Measurements from ENCODE around the gene REEP6. TPM values are rescaled to one million over a fixed set of nuclear protein-coding genes. Genes with fewer than 3 reads are reported as not detected.
"Not testable (repeated sequence)": the region's sequence is repeated elsewhere in the genome, so short reads cannot be mapped to it uniquely, and the experiment has no call there.

The REEP6 gene
- total and polyA plus RNA-seq, 4 donors = 16.4 to 449 (median 201) TPM

- no peak for DNase-seq (ENCODE audit: low spot score)
- H3K9ac ChIP-seq (ENCODE audit: low read depth in 1 of 2, low read length in 2 of 2) = no peak overlapping the region
- no peaks in the 10 kb centered on the region for H3K36me3 ChIP-seq (ENCODE audit: control insufficient read depth in 4 of 4, insufficient read depth in 3 of 4, low read depth in 1 of 4, low read length in 3 of 4)
- H3K4me1 ChIP-seq (ENCODE audit: control insufficient read depth in 4 of 4, insufficient read depth in 4 of 4, low read length in 3 of 4) = no peaks in the 10 kb centered on the region
- peaks cover 0 to 7% (median 1%) of the 10 kb centered on the region in 4 donors for H3K27me3 ChIP-seq (ENCODE audit: control insufficient read depth in 4 of 4, insufficient read depth in 4 of 4, low read length in 3 of 4)
- WGBS = 85% methylated on average over 9 of the region's 9 CpGs
- H3K9me3 ChIP-seq (ENCODE audit: control insufficient read depth in 4 of 4, low read length in 3 of 4) = no peaks in the 10 kb centered on the region
- H3K4me3 ChIP-seq (ENCODE audit: low read depth in 1 of 3, low read length in 3 of 3) = no peak overlapping the region
- H3K27ac ChIP-seq (ENCODE audit: low read depth in 1 of 2, low read length in 2 of 2) = no peak overlapping the region
- TF ChIP-seq GABPA (IDR thresholded peaks at IDR 0.05 in 1 of 2, conservative IDR thresholded peaks at IDR 0.05 in 1 of 2) (no peak), HNF4A (conservative IDR thresholded peaks at IDR 0.05) (no peak), HNF4G (IDR thresholded peaks at IDR 0.05) (no peak), MAX (IDR thresholded peaks at IDR 0.05) (no peak), TAF1 (conservative IDR thresholded peaks at IDR 0.05) (no peak), EGR1 (IDR thresholded peaks at IDR 0.05; ENCODE audit: low read depth in 2 of 2) (no peak), RAD21 (IDR thresholded peaks at IDR 0.05) (no peak), RXRA (IDR thresholded peaks at IDR 0.05) (no peak), FOXA2 (IDR thresholded peaks at IDR 0.05) (no peak), YY1 (IDR thresholded peaks at IDR 0.05) (no peak), JUND (IDR thresholded peaks at IDR 0.05) (no peak)
Observed at GRCh38 chr19:1532003-1532402, 41.0 kb downstream of the REEP6 start.

GRCh38 chr19:1533510-1534150 lies 42.6 kb downstream of the REEP6 start:
- H3K4me3 ChIP-seq (ENCODE audit: low read depth in 1 of 3, low read length in 3 of 3) = no peak overlapping the region
- no peak for TF ChIP-seq YY1 (IDR thresholded peaks at IDR 0.05)
- no peak for TF ChIP-seq TAF1 (conservative IDR thresholded peaks at IDR 0.05)
- no peak for TF ChIP-seq HNF4G (IDR thresholded peaks at IDR 0.05)
- no peak for TF ChIP-seq ATF3 (IDR thresholded peaks at IDR 0.05)
- TF ChIP-seq SP1 (IDR thresholded peaks at IDR 0.05) = no peak
- no peak for TF ChIP-seq JUND (IDR thresholded peaks at IDR 0.05)
- TF ChIP-seq ZBTB33 (IDR thresholded peaks at IDR 0.05) = no peak
- TF ChIP-seq MAX (IDR thresholded peaks at IDR 0.05) = no peak
- no peak for TF ChIP-seq EGR1 (IDR thresholded peaks at IDR 0.05; ENCODE audit: low read depth in 2 of 2)
- no peak for TF ChIP-seq RXRA (IDR thresholded peaks at IDR 0.05)
- no peak for TF ChIP-seq NR2F2 (IDR thresholded peaks at IDR 0.05)
- no peak for TF ChIP-seq HNF4A (conservative IDR thresholded peaks at IDR 0.05)
- H3K9me3 ChIP-seq (ENCODE audit: control insufficient read depth in 4 of 4, low read length in 3 of 4) = no peaks in the 10 kb centered on the region
- H3K9ac ChIP-seq (ENCODE audit: low read depth in 1 of 2, low read length in 2 of 2) = no peak overlapping the region
- H3K27me3 ChIP-seq (ENCODE audit: control insufficient read depth in 4 of 4, insufficient read depth in 4 of 4, low read length in 3 of 4) = peaks cover 0 to 7% (median 0%) of the 10 kb centered on the region in 4 donors
- DNase-seq (ENCODE audit: low spot score) = no peak
- H3K27ac ChIP-seq (ENCODE audit: low read depth in 1 of 2, low read length in 2 of 2) = no peak overlapping the region
- WGBS = 66% methylated on average over 23 of the region's 23 CpGs
- H3K36me3 ChIP-seq (ENCODE audit: control insufficient read depth in 4 of 4, insufficient read depth in 3 of 4, low read depth in 1 of 4, low read length in 3 of 4) = no peaks in the 10 kb centered on the region
- no peaks in the 10 kb centered on the region for H3K4me1 ChIP-seq (ENCODE audit: control insufficient read depth in 4 of 4, insufficient read depth in 4 of 4, low read length in 3 of 4)

- Histone ChIP-seq H3K27ac (ENCODE audit: low read depth in 1 of 2, low read length in 2 of 2) (no peak overlapping the region), H3K9me3 (ENCODE audit: control insufficient read depth in 4 of 4, low read length in 3 of 4) (no peaks in the 10 kb centered on the region), H3K4me1 (ENCODE audit: control insufficient read depth in 4 of 4, insufficient read depth in 4 of 4, low read length in 3 of 4) (no peaks in the 10 kb centered on the region), H3K4me3 (ENCODE audit: low read depth in 1 of 3, low read length in 3 of 3) (no peak overlapping the region), H3K9ac (ENCODE audit: low read depth in 1 of 2, low read length in 2 of 2) (no peak overlapping the region), H3K27me3 (ENCODE audit: control insufficient read depth in 4 of 4, insufficient read depth in 4 of 4, low read length in 3 of 4) (no peaks in the 10 kb centered on the region), H3K36me3 (ENCODE audit: control insufficient read depth in 4 of 4, insufficient read depth in 3 of 4, low read depth in 1 of 4, low read length in 3 of 4) (no peaks in the 10 kb centered on the region)
- TF ChIP-seq ATF3 (IDR thresholded peaks at IDR 0.05) (no peak), RAD21 (IDR thresholded peaks at IDR 0.05) (no peak), SP1 (IDR thresholded peaks at IDR 0.05) (no peak), MAX (IDR thresholded peaks at IDR 0.05) (no peak), RXRA (IDR thresholded peaks at IDR 0.05) (no peak), YY1 (IDR thresholded peaks at IDR 0.05) (no peak), CTCF (IDR thresholded peaks at IDR 0.05; ENCODE audit: low read depth, low read length, missing input control) (no peak)
- 91% methylated on average over 14 of the region's 14 CpGs for WGBS
- DNase-seq (ENCODE audit: low spot score) = no peak
Observed at GRCh38 chr19:1534972-1535371, 44.0 kb downstream of the REEP6 start.

- WGBS = 94% methylated on average over 7 of the region's 7 CpGs
- H3K9ac ChIP-seq (ENCODE audit: low read depth in 1 of 2, low read length in 2 of 2); H3K27ac ChIP-seq (ENCODE audit: low read depth in 1 of 2, low read length in 2 of 2); H3K9me3 ChIP-seq (ENCODE audit: control insufficient read depth in 4 of 4, low read length in 3 of 4); H3K36me3 ChIP-seq (ENCODE audit: control insufficient read depth in 4 of 4, insufficient read depth in 3 of 4, low read depth in 1 of 4, low read length in 3 of 4); H3K4me1 ChIP-seq (ENCODE audit: control insufficient read depth in 4 of 4, insufficient read depth in 4 of 4, low read length in 3 of 4); H3K27me3 ChIP-seq (ENCODE audit: control insufficient read depth in 4 of 4, insufficient read depth in 4 of 4, low read length in 3 of 4); DNase-seq (ENCODE audit: low spot score); H3K4me3 ChIP-seq (ENCODE audit: low read depth in 1 of 3, low read length in 3 of 3): not testable (repeated sequence)
Observed at GRCh38 chr19:1535699-1536098, 44.7 kb downstream of the REEP6 start.
